Lower leg skin (tissue), 3 donors: ENCODE data around the gene TMEM132D.

Experiments
- POLR2A ChIP-seq, 2 donors: fragments of 450-650 bp; IDR thresholded peaks; one replicate each; pipeline ENCODE4 v1.6.1; 2016 to 2017; ENCODE audit warnings: antibody characterized with exemption in 2 of 2, mild to moderate bottlenecking in 1 of 2, moderate library complexity in 1 of 2
- TF ChIP-seq, protein P1 (sequence below), 3 donors: fragments of 450-650 bp; IDR thresholded peaks; one replicate each; pipeline ENCODE4 v1.5.1; 2016; ENCODE audit warnings: antibody characterized with exemption in 3 of 3, mild to moderate bottlenecking in 3 of 3, moderate library complexity in 2 of 3

DNA sequence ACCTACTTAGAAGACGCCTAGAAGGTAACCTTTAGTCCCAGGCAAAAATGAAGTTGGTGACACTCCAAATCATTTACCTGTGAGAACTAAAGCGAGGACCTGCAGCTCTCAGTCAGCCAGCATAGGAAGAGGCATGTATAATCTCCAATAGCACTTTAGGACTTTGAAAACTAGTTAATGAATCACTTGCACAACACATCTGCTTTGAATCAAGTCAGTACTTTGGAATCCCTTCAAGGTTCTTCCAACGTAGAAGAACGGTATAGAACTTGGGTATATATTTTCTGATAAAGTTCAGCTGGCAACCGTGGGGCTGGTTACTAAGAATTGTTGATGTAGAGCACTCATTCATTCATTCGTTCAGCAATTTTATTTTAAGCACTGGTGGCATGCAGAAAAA lies 251.9 kb downstream of the TMEM132D start:
- TF ChIP-seq, protein P1, sequence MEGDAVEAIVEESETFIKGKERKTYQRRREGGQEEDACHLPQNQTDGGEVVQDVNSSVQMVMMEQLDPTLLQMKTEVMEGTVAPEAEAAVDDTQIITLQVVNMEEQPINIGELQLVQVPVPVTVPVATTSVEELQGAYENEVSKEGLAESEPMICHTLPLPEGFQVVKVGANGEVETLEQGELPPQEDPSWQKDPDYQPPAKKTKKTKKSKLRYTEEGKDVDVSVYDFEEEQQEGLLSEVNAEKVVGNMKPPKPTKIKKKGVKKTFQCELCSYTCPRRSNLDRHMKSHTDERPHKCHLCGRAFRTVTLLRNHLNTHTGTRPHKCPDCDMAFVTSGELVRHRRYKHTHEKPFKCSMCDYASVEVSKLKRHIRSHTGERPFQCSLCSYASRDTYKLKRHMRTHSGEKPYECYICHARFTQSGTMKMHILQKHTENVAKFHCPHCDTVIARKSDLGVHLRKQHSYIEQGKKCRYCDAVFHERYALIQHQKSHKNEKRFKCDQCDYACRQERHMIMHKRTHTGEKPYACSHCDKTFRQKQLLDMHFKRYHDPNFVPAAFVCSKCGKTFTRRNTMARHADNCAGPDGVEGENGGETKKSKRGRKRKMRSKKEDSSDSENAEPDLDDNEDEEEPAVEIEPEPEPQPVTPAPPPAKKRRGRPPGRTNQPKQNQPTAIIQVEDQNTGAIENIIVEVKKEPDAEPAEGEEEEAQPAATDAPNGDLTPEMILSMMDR (IDR thresholded peaks at IDR 0.05): no peak
- TF ChIP-seq POLR2A (IDR thresholded peaks at IDR 0.05): no peak
